Endometrium (tissue), 2 donors: Measurements from ENCODE around the gene DENND5A.
"Not testable (repeated sequence)": the region's sequence is repeated elsewhere in the genome, so short reads cannot be mapped to it uniquely, and the experiment has no call there.

Source experiments
- FAIRE-seq: peaks from 2 replicates; lab custom pipeline; 2012; peaks lifted over from hg19 to GRCh38; lab: Jason Lieb, UNC
- donor health status: control.
- donor health status: control.

The DENND5A gene

GRCh38 chr11:9210922-9211320, 54.2 kb downstream of the DENND5A start:
- no peak for FAIRE-seq

GRCh38 chr11:9210224-9210921, 54.8 kb downstream of the DENND5A start:
- FAIRE-seq = no peak

GRCh38 chr11:9209604-9210003, 55.5 kb downstream of the DENND5A start:
- FAIRE-seq = not testable (repeated sequence)

GRCh38 chr11:9208726-9209501, 56.2 kb downstream of the DENND5A start:
- no peak for FAIRE-seq

- no peak for FAIRE-seq
Observed at GRCh38 chr11:9207229-9207628, 57.9 kb downstream of the DENND5A start.

GRCh38 chr11:9206496-9206895, 58.7 kb downstream of the DENND5A start:
- no peak for FAIRE-seq

GRCh38 chr11:9203691-9204311, 61.3 kb downstream of the DENND5A start:
- no peak for FAIRE-seq

- no peak for FAIRE-seq
Observed at GRCh38 chr11:9201372-9202162, 63.6 kb downstream of the DENND5A start.

- no peak for FAIRE-seq
Observed at GRCh38 chr11:9200471-9200870, 64.7 kb downstream of the DENND5A start.

GRCh38 chr11:9193316-9193715, 71.8 kb downstream of the DENND5A start:
- no peak for FAIRE-seq

GRCh38 chr11:9192561-9192960, 72.6 kb downstream of the DENND5A start:
- no peak for FAIRE-seq

GRCh38 chr11:9190326-9191016, 74.7 kb downstream of the DENND5A start:
- FAIRE-seq = not testable (repeated sequence)

GRCh38 chr11:9188860-9189259, 76.3 kb downstream of the DENND5A start:
- not testable (repeated sequence) for FAIRE-seq

GRCh38 chr11:9187616-9188015, 77.5 kb downstream of the DENND5A start:
- no peak for FAIRE-seq

- no peak for FAIRE-seq
Observed at GRCh38 chr11:9184516-9184915, 80.6 kb downstream of the DENND5A start.

GRCh38 chr11:9182180-9182871, 82.8 kb downstream of the DENND5A start:
- no peak for FAIRE-seq

- FAIRE-seq = no peak
Observed at GRCh38 chr11:9180784-9181183, 84.4 kb downstream of the DENND5A start.

- FAIRE-seq = no peak
Observed at GRCh38 chr11:9179141-9179540, 86.0 kb downstream of the DENND5A start.

GRCh38 chr11:9178716-9179115, 86.4 kb downstream of the DENND5A start:
- no peak for FAIRE-seq

- FAIRE-seq = no peak
Observed at GRCh38 chr11:9177438-9178091, 87.6 kb downstream of the DENND5A start.

GRCh38 chr11:9176550-9176949, 88.6 kb downstream of the DENND5A start:
- no peak for FAIRE-seq
